PC-9 (cell line): ENCODE measurements around the gene SPTB. TPM values are rescaled to one million over a fixed set of nuclear protein-coding genes. Genes with fewer than 3 reads are reported as not detected.
"Not testable (repeated sequence)": the region's sequence is repeated elsewhere in the genome, so short reads cannot be mapped to it uniquely, and the experiment has no call there.

Source experiments
- BruUV-seq: library from RNA; stranded (reverse); fragments of 400-500 nt; replicated peaks from 2 replicates; lab custom pipeline; 2021; lab: Mats Ljungman, UMichigan
- CTCF ChIA-PET: fragments of 300-600 bp; sonication (Branson Sonifier 250); formaldehyde crosslinking; loops from one replicate; lab custom pipeline; 2022; ENCODE audit warnings: antibody characterized with exemption; lab: Charles Lee
- POLR2A ChIA-PET: fragments of 300-600 bp; sonication (Branson Sonifier 250); formaldehyde crosslinking; loops from one replicate; lab custom pipeline; 2022; ENCODE audit warnings: antibody characterized with exemption; ENCODE audit not compliant: unreplicated experiment; lab: Charles Lee
- DNase-seq, 2 experiments: peaks; one replicate each; pipeline versions ENCODE4 v3.0.0 to v3.0.0-alpha.2; 2015 to 2022; ENCODE audit warnings: mixed read lengths in 1 of 2
- H2AFZ ChIP-seq: fragments of 200-600 bp; sonication (generic); 2 replicates; pipeline ENCODE4 v1.8.1; 2017; ENCODE audit warnings: antibody characterized with exemption
- H3F3A ChIP-seq: fragments of 200-600 bp; sonication (generic); 2 replicates; pipeline ENCODE4 v1.8.1; 2017; ENCODE audit warnings: antibody characterized with exemption, mild to moderate bottlenecking, low read depth; ENCODE audit not compliant: insufficient read depth
- H3K27ac ChIP-seq: fragments of 200-600 bp; sonication (generic); 2 replicates; pipeline ENCODE4 v1.6.1; 2016; ENCODE audit warnings: mixed run types
- H3K27me3 ChIP-seq: fragments of 200-600 bp; sonication (generic); 2 replicates; pipeline ENCODE4 v1.6.1; 2016; ENCODE audit warnings: low read depth, mixed run types; ENCODE audit not compliant: insufficient read depth
- H3K36me3 ChIP-seq: fragments of 200-600 bp; sonication (generic); 2 replicates; pipeline ENCODE4 v1.6.1; 2016; ENCODE audit warnings: low read depth, mixed run types
- H3K4me1 ChIP-seq: fragments of 200-600 bp; sonication (generic); replicated peaks from 2 replicates; pipeline ENCODE4 v1.6.1; 2016; ENCODE audit warnings: mixed run types; ENCODE audit not compliant: insufficient read depth
- H3K4me2 ChIP-seq: fragments of 200-600 bp; sonication (generic); 2 replicates; pipeline ENCODE4 v1.6.1; 2017; ENCODE audit warnings: mixed run types
- H3K4me3 ChIP-seq: fragments of 200-600 bp; sonication (generic); 2 replicates; pipeline ENCODE4 v1.6.1; 2016; ENCODE audit warnings: mixed run types
- H3K79me2 ChIP-seq: fragments of 200-600 bp; sonication (generic); 2 replicates; pipeline ENCODE4 v1.6.1; 2017; ENCODE audit warnings: low read depth, mixed run types
- H3K9me2 ChIP-seq: fragments of 200-600 bp; sonication (generic); 2 replicates; pipeline ENCODE4 v1.8.1; 2017; ENCODE audit warnings: mild to moderate bottlenecking; ENCODE audit not compliant: insufficient read depth
- H3K9me3 ChIP-seq: fragments of 200-600 bp; sonication (generic); 2 replicates; pipeline ENCODE4 v1.8.1; 2016; ENCODE audit warnings: low read depth; ENCODE audit not compliant: insufficient read depth
- H4K20me1 ChIP-seq: fragments of 200-600 bp; sonication (generic); 2 replicates; pipeline ENCODE4 v1.8.1; 2017; ENCODE audit not compliant: insufficient read depth
- CTCF ChIP-seq: fragments of 200-600 bp; sonication (generic); conservative IDR thresholded peaks from 2 replicates; pipeline ENCODE4 v1.6.1; 2017; ENCODE audit warnings: mixed run types, antibody characterized with exemption, mild to moderate bottlenecking, moderate library complexity
- EZH2 ChIP-seq: fragments of 200-600 bp; sonication (generic); IDR thresholded peaks from 2 replicates; pipeline ENCODE4 v1.8.0; 2017; ENCODE audit warnings: antibody characterized with exemption, low read depth
- intact Hi-C: fragments of 100-400 bp; cut with micrococcal nuclease; formaldehyde crosslinking; loops from one replicate; pipeline ENCODE4 v1.10.0; 2022; ENCODE audit not compliant: unreplicated experiment
- total RNA-seq: library from RNA; stranded (reverse); gene quantifications from 2 replicates; pipeline ENCODE4 v1.2.3, GENCODE V29; 2021

Gene SPTB
- total RNA-seq, 1 experiment from 2014 or later, result 0.50 TPM

GRCh38 chr14:64914237-64915028 is 34.7 kb upstream of the SPTB start, which contains the start of gene CHURC1:
CHURC1 (plus strand) TSS chr14:64914455; CDS start chr14:64914496, 41 bp downstream.
- Histone ChIP-seq H3K4me1 (peaks cover 20% of the 10 kb centered on the region), H3K36me3 (no peaks in the 10 kb centered on the region), H3K4me2 (peak within 1 kb of the TSS; percentile 83), H3K27ac (peak within 1 kb of the TSS; percentile 62), H3K27me3 (no peaks in the 10 kb centered on the region), H3F3A (0 out of 2 replicates have a peak, but pooled peaks cover 4% of the 10 kb centered on the region), H3K79me2 (peaks cover 50% of the 10 kb centered on the region), H2AFZ (peak within 1 kb of the TSS; percentile 88), H4K20me1 (peaks cover 6% of the 10 kb centered on the region; the same call in 1 of the 2 replicates), H3K4me3 (peak within 1 kb of the TSS; percentile 70), H3K9me3 (no peaks in the 10 kb centered on the region), H3K9me2 (no peaks in the 10 kb centered on the region)
- no peak for TF ChIP-seq CTCF
- TF ChIP-seq EZH2, result no peak
- DNase-seq, result peak; percentile 98 to 100
- ChIA-PET POLR2A (interaction anchor here (0.6 to 0.7 kb wide), 2 partner anchors 9 kb away, joined by 3 to 8 read pairs; no protein-coding TSS in a partner anchor), CTCF (interaction anchor here (0.6 to 1.2 kb wide), 3 partner anchors 72 to 1454 kb away, joined by 5 to 17 read pairs (median 9); partner anchors contain the start of gene FNTB)
- intact Hi-C loops, result loop anchor here (1.0 to 10.0 kb wide), 5 partner anchors 28 to 410 kb away; partner anchors contain the start of genes GPX2, ZBTB1 and ZBTB25
- no TSS peak for BruUV-seq

DNA sequence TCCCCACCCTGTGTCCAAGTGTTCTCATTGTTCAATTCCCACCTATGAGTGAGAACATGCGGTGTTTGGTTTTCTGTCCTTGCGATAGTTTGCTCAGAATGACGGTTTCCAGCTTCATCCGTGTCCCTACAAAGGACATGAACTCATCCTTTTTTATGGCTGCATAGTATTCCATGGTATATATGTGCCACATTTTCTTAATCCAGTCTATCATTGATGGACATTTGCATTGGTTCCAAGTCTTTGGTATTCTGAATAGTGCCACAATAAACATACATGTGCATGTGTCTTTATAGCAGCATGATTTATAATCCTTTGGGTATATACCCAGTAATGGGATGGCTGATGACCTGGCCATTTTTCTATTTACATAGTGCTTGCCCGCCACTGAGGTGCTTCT is 33.8 kb upstream of the SPTB start:
- H3K27ac ChIP-seq, H3F3A ChIP-seq, H4K20me1 ChIP-seq, H3K9me2 ChIP-seq, CTCF ChIA-PET, H3K36me3 ChIP-seq, H3K9me3 ChIP-seq, H3K27me3 ChIP-seq, BruUV-seq, DNase-seq: not testable (repeated sequence)
- Histone ChIP-seq H2AFZ (peak overlapping the region; percentile 88; the same call in 1 of the 2 replicates), H3K4me3 (peak overlapping the region; percentile 70; the same call in 1 of the 2 replicates), H3K79me2 (peaks cover 42% of the 10 kb centered on the region), H3K4me2 (peak overlapping the region; percentile 83), H3K4me1 (peaks cover 17% of the 10 kb centered on the region)
- intact Hi-C loops, result loop anchor here (5.0 to 10.0 kb wide), 2 partner anchors 241 to 409 kb away; partner anchors contain the start of genes ZBTB1 and ZBTB25
- POLR2A ChIA-PET, result interaction anchor here (0.7 kb wide), 1 partner anchor 8 kb away, joined by 3 read pairs; no protein-coding TSS in a partner anchor

GRCh38 chr14:64912261-64912660 is 32.6 kb upstream of the SPTB start:
- Histone ChIP-seq H3K79me2 (peaks cover 30% of the 10 kb centered on the region), H2AFZ (no peak overlapping the region), H3K9me2 (no peaks in the 10 kb centered on the region; the same call in 1 of the 2 replicates), H3K4me3 (no peak overlapping the region), H3K4me2 (no peak overlapping the region), H3K27ac (no peak overlapping the region), H3K4me1 (peaks cover 17% of the 10 kb centered on the region), H3K27me3 (no peaks in the 10 kb centered on the region), H4K20me1 (peaks cover 4% of the 10 kb centered on the region; the same call in 1 of the 2 replicates), H3K9me3 (no peaks in the 10 kb centered on the region), H3F3A (0 out of 2 replicates have a peak, but pooled peaks cover 4% of the 10 kb centered on the region), H3K36me3 (no peaks in the 10 kb centered on the region)
- no peak for DNase-seq
- TF ChIP-seq EZH2, result no peak
- no peak for TF ChIP-seq CTCF
- CTCF ChIA-PET, result interaction anchor here (1.8 kb wide), 1 partner anchor 31 kb away, joined by 6 read pairs; no protein-coding TSS in a partner anchor
- POLR2A ChIA-PET, result no interaction called here
- intact Hi-C loops, result loop anchor here (5.0 to 10.0 kb wide), 2 partner anchors 240 to 407 kb away; partner anchors contain the start of genes ZBTB1 and ZBTB25
- BruUV-seq, result no TSS peak
